WI38 (cell line): ENCODE data around the gene USP30.
"Not testable (repeated sequence)": the region's sequence is repeated elsewhere in the genome, so short reads cannot be mapped to it uniquely, and the experiment has no call there.

Experiments
- H3K4me3 ChIP-seq: 2 replicates; pipeline ENCODE4 v1.5.1; 2011; ENCODE audit warnings: low read depth, mild to moderate bottlenecking, control low read depth, low read length
- CTCF ChIP-seq: IDR thresholded peaks from 2 replicates; pipeline ENCODE4 v1.5.1; 2012; ENCODE audit warnings: low read depth, mild to moderate bottlenecking, control low read depth, low read length

The USP30 gene

GRCh38 chr12:109016978-109017377, 35.4 kb upstream of the USP30 start:
- no peak for TF ChIP-seq CTCF
- H3K4me3 ChIP-seq, result no peak overlapping the region

GRCh38 chr12:109018296-109018695, 34.1 kb upstream of the USP30 start:
- no peak for TF ChIP-seq CTCF
- H3K4me3 ChIP-seq, result no peak overlapping the region

GRCh38 chr12:109020146-109020795, 32.1 kb upstream of the USP30 start:
- TF ChIP-seq CTCF, result no peak
- no peak overlapping the region for H3K4me3 ChIP-seq

DNA sequence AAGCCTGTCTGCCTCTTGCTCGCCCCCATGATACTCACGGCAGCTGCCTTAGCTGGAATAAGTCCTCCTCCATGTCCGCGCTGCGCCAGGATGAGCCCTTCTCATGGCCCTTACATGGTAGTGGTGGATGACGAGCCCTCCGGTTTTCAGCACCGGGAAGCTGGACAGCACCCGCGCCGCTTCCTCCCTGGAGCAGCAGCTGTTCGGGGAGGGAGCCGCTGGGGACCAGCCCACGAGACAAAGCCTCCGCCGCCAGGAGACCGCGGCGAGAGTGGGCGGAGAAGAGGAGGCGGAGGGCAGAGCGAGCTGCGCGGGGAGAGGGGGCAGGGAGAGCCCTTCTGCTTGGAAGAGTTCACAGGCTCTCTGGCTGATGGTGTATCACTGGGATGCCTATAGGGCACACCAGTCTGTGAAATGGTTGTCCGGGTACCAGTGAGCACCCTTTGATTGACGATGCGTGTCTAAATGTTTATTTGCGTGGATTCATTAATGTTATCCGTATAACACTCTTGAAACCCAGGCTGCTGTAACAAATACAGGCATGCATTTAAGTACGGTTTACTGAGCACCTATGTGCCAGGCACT, 31.5 kb upstream of the USP30 start, which contains the start of gene SVOP:
SVOP (minus strand) TSS at position 273 of the 585 bp plus-strand sequence; CDS start at position 73, 200 bp downstream.
- no peak for TF ChIP-seq CTCF

GRCh38 chr12:109027767-109028166, 24.6 kb upstream of the USP30 start:
- no peak overlapping the region for H3K4me3 ChIP-seq
- TF ChIP-seq CTCF, result no peak

More for the DNA sequence above, 31.5 kb upstream of the USP30 start, which contains the start of gene SVOP:
- no peak within 1 kb of the TSS for H3K4me3 ChIP-seq

- not testable (repeated sequence) for H3K4me3 ChIP-seq
These were observed 23.8 kb upstream of the USP30 start for GRCh38 chr12:109028624-109029023.

DNA sequence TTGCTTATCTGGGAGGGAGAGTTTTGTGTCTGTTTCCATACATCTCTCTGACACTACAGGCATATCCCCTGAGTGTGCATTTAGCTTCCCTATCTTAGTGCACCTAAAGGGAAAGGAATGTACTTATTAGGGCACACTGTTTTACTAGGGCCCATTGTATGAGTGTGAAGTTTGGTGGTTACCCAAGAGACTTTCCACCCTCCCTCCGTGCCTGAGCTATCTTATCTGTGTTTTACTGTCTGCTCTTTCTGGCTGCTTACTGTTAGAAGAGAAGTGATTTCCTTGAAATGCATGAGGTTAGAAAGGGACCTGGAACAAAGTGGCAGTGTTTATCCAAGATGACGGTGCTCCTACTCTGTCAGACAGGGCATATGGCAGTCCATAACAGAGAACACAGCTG, 23.0 kb upstream of the USP30 start:
- H3K4me3 ChIP-seq, result no peak overlapping the region
- TF ChIP-seq CTCF, result no peak
